ENCODE data around the gene MAP2K7. TPM values are rescaled to one million over a fixed set of nuclear protein-coding genes. Genes with fewer than 3 reads are reported as not detected.

MAP2K7 gene
- total and polyA plus RNA-seq, 2 of the 4 experiments (the other 2 are of a cell fraction), result 4.1 to 15.6 TPM

DNA sequence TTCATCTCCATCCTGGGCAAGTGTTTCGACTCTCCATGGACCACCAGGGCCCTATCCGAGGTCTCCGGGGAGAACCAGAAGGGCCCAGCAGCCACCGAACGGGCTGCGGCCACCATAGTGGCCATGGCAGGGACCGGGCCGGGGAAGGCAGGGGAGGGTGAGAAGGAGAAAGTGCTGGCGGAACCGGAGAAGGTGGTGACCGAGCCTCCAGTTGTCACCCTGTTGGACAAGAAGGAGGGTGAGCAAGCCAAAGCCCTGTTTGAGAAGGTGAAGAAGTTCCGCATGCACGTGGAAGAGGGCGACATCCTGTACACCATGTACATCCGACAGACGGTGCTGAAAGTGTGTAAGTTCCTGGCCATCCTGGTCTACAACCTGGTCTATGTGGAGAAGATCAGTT is 4.7 kb upstream of the MAP2K7 start:
- peaks cover 4 to 20% of the 10 kb centered on the region in 2 experiments; a peak in 2 of 4 replicates for H3K79me1 ChIP-seq (ENCODE audit: low read depth in 1 of 2, low read length in 2 of 2)
- no peak overlapping the region for H3K14ac ChIP-seq (replicated peaks; ENCODE audit: low read depth, low read length)
- BruUV-seq (replicated peaks), result no TSS peak
- no peak for DNase-seq
- H2AK9ac ChIP-seq (replicated peaks; ENCODE audit: low read depth, low read length, poor library complexity), result no peak overlapping the region
- no peak overlapping the region for H4K91ac ChIP-seq (ENCODE audit: insufficient read depth, low read depth, low read length)
- no peak overlapping the region for H3K23ac ChIP-seq (ENCODE audit: low read depth, low read length)
- ATAC-seq (ENCODE audit: low read depth), result no peak
- no peak overlapping the region for H3K27ac ChIP-seq (ENCODE audit: insufficient read depth, low read length)
- no peaks in the 10 kb centered on the region for H4K20me1 ChIP-seq (ENCODE audit: insufficient read depth, low read length)
- dilution Hi-C loops (cut with HindIII; ENCODE audit: low sequenced_read_pairs, unreplicated experiment) (no loop called here), intact Hi-C loops (cut with micrococcal nuclease) (no loop called here), in situ Hi-C loops (cut with MboI; ENCODE audit: low sequenced_read_pairs) (no loop called here)
- peaks cover 16% of the 10 kb centered on the region for H3K36me3 ChIP-seq (ENCODE audit: control insufficient read depth, insufficient read depth, low read length)
- H2BK5ac ChIP-seq (ENCODE audit: low read depth, low read length, poor library complexity, severe bottlenecking), result no peak overlapping the region
- no peak overlapping the region for H2BK120ac ChIP-seq (ENCODE audit: low read depth, low read length)
- no peak overlapping the region for H3K4me2 ChIP-seq (ENCODE audit: low read depth, low read length)
- H4K5ac ChIP-seq (ENCODE audit: low read depth, low read length), result no peak overlapping the region
- H3K4ac ChIP-seq (ENCODE audit: low read depth, low read length), result no peak overlapping the region
- H4K8ac ChIP-seq (ENCODE audit: low read depth in 2 of 2, low read length in 2 of 2), result no peak overlapping the region
- no peak overlapping the region for H3K56ac ChIP-seq (ENCODE audit: extremely low read depth, insufficient read depth, low read length)
- peaks cover 8% of the 10 kb centered on the region for H3K9me1 ChIP-seq (ENCODE audit: insufficient read depth, low read length)
- H3K18ac ChIP-seq (ENCODE audit: low read depth, low read length), result no peak overlapping the region
- no peak overlapping the region for H2AK5ac ChIP-seq (ENCODE audit: low read depth, low read length)
- POLR2A ChIA-PET (ENCODE audit: unreplicated experiment), result interaction anchor here (0.5 kb wide), 1 partner anchor 16 kb away, joined by 5 read pairs; no protein-coding TSS in a partner anchor
- TF ChIP-seq MAZ (IDR thresholded peaks at IDR 0.05; ENCODE audit: borderline replicate concordance, low read depth, low read length) (no peak), MAFK (IDR thresholded peaks at IDR 0.05; ENCODE audit: low read depth, low read length) (no peak)
- no peak overlapping the region for H3K4me3 ChIP-seq (ENCODE audit: insufficient read depth, low read depth, low read length)
- H2BK15ac ChIP-seq (ENCODE audit: low read depth, low read length), result no peak overlapping the region
- no peaks in the 10 kb centered on the region for H3K9me3 ChIP-seq (ENCODE audit: control insufficient read depth, insufficient read depth, low read length)
- no peaks in the 10 kb centered on the region for H3K27me3 ChIP-seq (ENCODE audit: control insufficient read depth, insufficient read depth, low read length)
- CTCF ChIA-PET, result interaction anchor here (0.6 kb wide), 1 partner anchor 13 kb away, joined by 4 read pairs; no protein-coding TSS in a partner anchor
- H3K4me1 ChIP-seq (ENCODE audit: control insufficient read depth, insufficient read depth, low read length), result peaks cover 3% of the 10 kb centered on the region; the same call in 1 of the 2 replicates
- no peak overlapping the region for H2BK20ac ChIP-seq (ENCODE audit: low read depth, low read length)
- WGBS, 2 experiments (ENCODE audit: extremely low coverage in 2 of 2, insufficient read length in 1 of 2), result 95% methylated on average over 10 of the region's 16 CpGs; no CpG with 5 or more reads in 1 of the 2 experiments
- H2AFZ ChIP-seq (replicated peaks; ENCODE audit: low read length, poor library complexity), result no peak overlapping the region
- H3K9ac ChIP-seq (ENCODE audit: low read depth, low read length), result no peak overlapping the region
